B cell (primary cell): Measurements from ENCODE around the gene TEKT5. TPM values are rescaled to one million over a fixed set of nuclear protein-coding genes. Genes with fewer than 3 reads are reported as not detected.
A peak's percentile ranks its signal among the peaks of the same experiment; 100 is the strongest.

ENCODE experiments used
- ATAC-seq: fragments of 200-7000 bp; cut with Tn5 transposase; one replicate; pipeline ENCODE4 v1.10.0; 2021; ENCODE audit warnings: low read depth, mild to moderate bottlenecking, moderate number of reproducible peaks, moderate library complexity
- CTCF ChIA-PET: fragments of 350-600 bp; sonication (Branson Sonifier 250); formaldehyde crosslinking; loops from one replicate; lab custom pipeline; 2021; ENCODE audit warnings: antibody characterized with exemption, inconsistent platforms; lab: Charles Lee
- POLR2A ChIA-PET: fragments of 350-600 bp; sonication (Branson Sonifier 250); formaldehyde crosslinking; loops from one replicate; lab custom pipeline; 2021; ENCODE audit warnings: antibody characterized with exemption; lab: Charles Lee
- DNase-seq: peaks from one replicate; pipeline ENCODE4 v3.0.0; 2013
- H2AFZ ChIP-seq: 2 replicates; pipeline ENCODE4 v1.6.1; 2012; ENCODE audit warnings: mild to moderate bottlenecking, low read depth, low read length; ENCODE audit not compliant: insufficient read depth, poor library complexity, severe bottlenecking
- H3K27ac ChIP-seq, 2 donors: 1 replicate in 1 of 2; 2 replicates in 1 of 2; pipeline ENCODE4 v1.5.1; 2012 to 2013; ENCODE audit warnings: low read length in 2 of 2, mild to moderate bottlenecking in 2 of 2, moderate library complexity in 1 of 2
- H3K27me3 ChIP-seq, 4 experiments: fragments of 200-600 bp in 1 of 4; sonication (generic) in 1 of 4; replicated peaks in 1 of 4; 1 replicate in 2 of 4; 2 replicates in 2 of 4; pipeline versions ENCODE4 v1.6.1 to v1.7.0; 2013 to 2016; ENCODE audit warnings: low read length in 3 of 4, mild to moderate bottlenecking in 2 of 4, mixed read lengths in 1 of 4, moderate library complexity in 1 of 4; ENCODE audit not compliant: insufficient read depth in 4 of 4, control insufficient read depth in 3 of 4; ENCODE audit errors: control extremely low read depth in 1 of 4
- H3K36me3 ChIP-seq, 2 experiments: replicated peaks in 1 of 2; 1 replicate in 1 of 2; 2 replicates in 1 of 2; pipeline versions ENCODE4 v1.6.1 to v1.7.1; 2013; ENCODE audit warnings: low read length in 1 of 2; ENCODE audit not compliant: insufficient read depth in 2 of 2, control insufficient read depth in 1 of 2; ENCODE audit errors: control extremely low read depth in 1 of 2, extremely low read depth in 1 of 2
- H3K4me1 ChIP-seq, 2 donors: fragments of 200-600 bp in 1 of 2; sonication (generic) in 1 of 2; 1 replicate in 1 of 2; 2 replicates in 1 of 2; pipeline versions ENCODE4 v1.5.1 to v1.6.1; 2013 to 2017; ENCODE audit warnings: low read length in 2 of 2; ENCODE audit not compliant: control insufficient read depth in 2 of 2, insufficient read depth in 2 of 2
- H3K4me2 ChIP-seq: replicated peaks from 2 replicates; pipeline ENCODE3; 2012; ENCODE audit warnings: mild to moderate bottlenecking, low read depth, low read length; ENCODE audit not compliant: poor library complexity, severe bottlenecking
- H3K4me3 ChIP-seq, 5 experiments: fragments of 200-600 bp in 1 of 5; sonication (generic) in 1 of 5; 1 replicate in 3 of 5; 2 replicates in 2 of 5; pipeline versions ENCODE4 v1.5.1 to v1.7.0; 2011 to 2016; ENCODE audit warnings: low read length in 4 of 5, mild to moderate bottlenecking in 4 of 5, low read depth in 2 of 5, control low read depth in 1 of 5, moderate library complexity in 1 of 5; ENCODE audit not compliant: insufficient read depth in 1 of 5; ENCODE audit errors: control extremely low read depth in 1 of 5, extremely low read depth in 1 of 5
- H3K79me2 ChIP-seq: fragments of 200-600 bp; sonication (generic); one replicate; pipeline ENCODE4 v1.6.0; 2016; ENCODE audit warnings: low read length; ENCODE audit not compliant: control insufficient read depth, insufficient read depth
- H3K9ac ChIP-seq: fragments of 200-600 bp; sonication (generic); 2 replicates; pipeline ENCODE4 v1.6.1; 2017; ENCODE audit warnings: mild to moderate bottlenecking, low read length, moderate library complexity
- H3K9me3 ChIP-seq, 3 donors: one replicate each; pipeline versions ENCODE4 v1.6.1 to v1.7.1; 2013; ENCODE audit warnings: low read length in 2 of 3; ENCODE audit not compliant: control insufficient read depth in 2 of 3, insufficient read depth in 1 of 3; ENCODE audit errors: control extremely low read depth in 1 of 3
- H4K20me1 ChIP-seq: 2 replicates; pipeline ENCODE4 v1.6.0; 2012; ENCODE audit warnings: mild to moderate bottlenecking, low read length; ENCODE audit not compliant: insufficient read depth, control insufficient read depth, poor library complexity, severe bottlenecking
- H3K27ac Mint-ChIP-seq: one replicate; pipeline ENCODE4 v1.8.0; 2021; ENCODE audit warnings: mixed read lengths
- H3K27me3 Mint-ChIP-seq: one replicate; pipeline ENCODE4 v1.8.0; 2021; ENCODE audit warnings: mixed read lengths
- H3K4me1 Mint-ChIP-seq: one replicate; pipeline ENCODE4 v1.8.0; 2021; ENCODE audit warnings: mixed read lengths
- H3K4me3 Mint-ChIP-seq: one replicate; pipeline ENCODE4 v1.8.0; 2021; ENCODE audit warnings: mixed read lengths
- H3K9me3 Mint-ChIP-seq: one replicate; pipeline ENCODE4 v1.8.0; 2022; ENCODE audit warnings: mixed read lengths; ENCODE audit not compliant: insufficient read depth
- EZH2 ChIP-seq: IDR thresholded peaks from 2 replicates; pipeline ENCODE4 v1.6.1; 2012; ENCODE audit warnings: borderline replicate concordance, low read depth, mild to moderate bottlenecking, moderate library complexity, low read length; ENCODE audit not compliant: insufficient read depth, poor library complexity, severe bottlenecking
- WGBS: methylation state at CpG from one replicate; pipeline ENCODE4 v1.1.5; 2013; ENCODE audit warnings: missing lambda C conversion rate; ENCODE audit not compliant: insufficient coverage; 5-methylcytosine and 5-hydroxymethylcytosine counted together
- intact Hi-C: fragments of 100-400 bp; cut with micrococcal nuclease; formaldehyde crosslinking; loops from one replicate; pipeline ENCODE4 v1.10.0; 2022
- polyA plus RNA-seq: library from polyadenylated mRNA; depleted of rRNA; stranded (reverse); fragments of >200 nt; gene quantifications from 2 replicates; pipeline ENCODE4 v1.2.3, GENCODE V29; 2012
- total RNA-seq, 2 donors: library from RNA; stranded (reverse); fragments of 120-200 nt in 1 of 2; gene quantifications; 1 replicate in 1 of 2; 2 replicates in 1 of 2; pipeline versions ENCODE4 v1.2.3 to v1.2.4, GENCODE V29; 2013 to 2022
- TF ChIP-seq, protein P1 (sequence below): fragments of 200-600 bp; IDR thresholded peaks from one replicate; pipeline ENCODE4 v1.8.0; 2022; ENCODE audit warnings: antibody characterized with exemption, mild to moderate bottlenecking

TEKT5 gene
- total and polyA plus RNA-seq, 2 donors (not counting 1 experiment from before 2014, with no cell fraction given) = 0.42 to 0.57 TPM

DNA sequence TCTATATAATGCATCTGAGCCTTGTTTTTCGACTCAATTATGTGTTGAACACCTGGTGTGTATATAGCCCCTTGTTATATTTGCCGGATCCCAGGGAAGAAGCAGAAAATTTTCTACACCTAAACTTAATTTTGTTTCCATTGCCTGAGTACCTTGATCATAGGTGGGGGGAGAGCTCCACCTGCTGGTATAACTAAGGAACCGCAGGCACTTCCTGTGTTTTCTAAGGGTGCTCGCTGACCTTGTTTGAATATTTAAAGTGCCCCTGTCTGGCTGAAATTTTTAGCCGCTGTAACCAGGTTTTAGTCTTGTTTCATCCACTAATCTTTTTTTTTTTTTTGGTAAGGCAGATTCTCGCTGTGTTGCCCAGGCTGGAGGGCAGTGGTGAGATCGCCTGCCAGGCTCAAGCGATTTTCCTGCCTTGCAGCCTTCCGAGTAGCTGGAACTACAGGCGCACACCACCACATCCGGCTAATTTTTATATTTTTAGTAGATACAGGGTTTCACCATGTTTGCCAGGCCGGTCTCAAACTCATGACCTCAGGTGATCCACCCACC is 42.4 kb upstream of the TEKT5 start:
- no peaks in the 10 kb centered on the region for H4K20me1 ChIP-seq
- peaks cover 23 to 29% of the 10 kb centered on the region in 2 donors for H3K4me1 ChIP-seq
- H3K27ac ChIP-seq = peak overlapping the region; percentile 63 to 70
- peak overlapping the region; percentile 68 for H3K4me2 ChIP-seq
- no peaks in the 10 kb centered on the region for H3K36me3 ChIP-seq
- intact Hi-C loops = loop anchor here (1.0 to 5.0 kb wide), 4 partner anchors 223 to 480 kb away; partner anchors contain the start of gene ATF7IP2
- TF ChIP-seq EZH2 = no peak
- TF ChIP-seq, protein P1, sequence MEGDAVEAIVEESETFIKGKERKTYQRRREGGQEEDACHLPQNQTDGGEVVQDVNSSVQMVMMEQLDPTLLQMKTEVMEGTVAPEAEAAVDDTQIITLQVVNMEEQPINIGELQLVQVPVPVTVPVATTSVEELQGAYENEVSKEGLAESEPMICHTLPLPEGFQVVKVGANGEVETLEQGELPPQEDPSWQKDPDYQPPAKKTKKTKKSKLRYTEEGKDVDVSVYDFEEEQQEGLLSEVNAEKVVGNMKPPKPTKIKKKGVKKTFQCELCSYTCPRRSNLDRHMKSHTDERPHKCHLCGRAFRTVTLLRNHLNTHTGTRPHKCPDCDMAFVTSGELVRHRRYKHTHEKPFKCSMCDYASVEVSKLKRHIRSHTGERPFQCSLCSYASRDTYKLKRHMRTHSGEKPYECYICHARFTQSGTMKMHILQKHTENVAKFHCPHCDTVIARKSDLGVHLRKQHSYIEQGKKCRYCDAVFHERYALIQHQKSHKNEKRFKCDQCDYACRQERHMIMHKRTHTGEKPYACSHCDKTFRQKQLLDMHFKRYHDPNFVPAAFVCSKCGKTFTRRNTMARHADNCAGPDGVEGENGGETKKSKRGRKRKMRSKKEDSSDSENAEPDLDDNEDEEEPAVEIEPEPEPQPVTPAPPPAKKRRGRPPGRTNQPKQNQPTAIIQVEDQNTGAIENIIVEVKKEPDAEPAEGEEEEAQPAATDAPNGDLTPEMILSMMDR = peak; percentile 96
- H3K9me3 Mint-ChIP-seq = peaks cover 2% of the 10 kb centered on the region
- H3K79me2 ChIP-seq = peaks cover 23% of the 10 kb centered on the region
- H3K4me3 Mint-ChIP-seq = peak overlapping the region; percentile 80
- H3K27me3 Mint-ChIP-seq = no peaks in the 10 kb centered on the region
- CTCF ChIA-PET = interaction anchor here (0.6 to 7.2 kb wide), 38 partner anchors 18 to 1603 kb away, joined by 3 to 203 read pairs (median 5); partner anchors contain the start of genes CIITA and DEXI
- ATAC-seq (peak; percentile 84), DNase-seq (peak; percentile 87)
- no peaks in the 10 kb centered on the region for H3K9me3 ChIP-seq
- peak overlapping the region; percentile 60 for H3K9ac ChIP-seq
- peaks cover 44% of the 10 kb centered on the region for H3K4me1 Mint-ChIP-seq
- peak overlapping the region; percentile 74 for H2AFZ ChIP-seq
- H3K27me3 ChIP-seq = no peaks in the 10 kb centered on the region
- H3K27ac Mint-ChIP-seq = peak overlapping the region; percentile 85
- POLR2A ChIA-PET = interaction anchor here (0.7 to 1.2 kb wide), 5 partner anchors 140 to 1645 kb away, joined by 3 to 6 read pairs (median 4); partner anchors contain the start of gene CIITA
- peak overlapping the region in 4 of 5 experiments; percentile 29 to 68 (median 46) for H3K4me3 ChIP-seq
- 0% methylated on average over 2 of the region's 12 CpGs for WGBS

DNA sequence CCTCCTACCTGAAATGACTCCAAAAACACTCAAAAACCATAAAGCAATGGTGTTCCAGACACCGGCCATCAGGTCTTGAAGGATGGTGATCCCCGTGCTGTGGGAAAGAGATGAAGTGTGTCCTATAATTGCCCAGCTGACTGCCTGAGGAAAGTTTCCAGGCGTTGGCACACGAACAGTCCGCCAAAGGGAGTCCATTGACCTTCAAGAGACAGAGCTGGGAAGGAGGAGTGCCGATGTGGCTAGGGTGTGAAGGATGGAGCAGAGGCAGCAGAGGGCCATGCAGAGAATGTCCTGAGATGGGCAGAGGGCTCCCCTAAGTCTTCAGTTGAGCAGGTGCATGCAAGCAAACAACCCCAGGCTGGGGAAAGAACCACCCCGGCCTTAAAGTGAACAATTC is 37.1 kb upstream of the TEKT5 start:
- no peak overlapping the region for H2AFZ ChIP-seq
- ChIA-PET CTCF (interaction anchor here (0.8 to 2.4 kb wide), 5 partner anchors 201 to 227 kb away, joined by 3 to 38 read pairs (median 6); no protein-coding TSS in a partner anchor), POLR2A (interaction anchor here (0.6 kb wide), 1 partner anchor 89 kb away, joined by 3 read pairs; no protein-coding TSS in a partner anchor)
- TF ChIP-seq, protein P1 = no peak
- no peak for TF ChIP-seq EZH2
- H3K27me3 ChIP-seq = no peaks in the 10 kb centered on the region
- no peak overlapping the region for H3K4me3 ChIP-seq
- Mint-ChIP-seq H3K27me3 (no peaks in the 10 kb centered on the region), H3K4me1 (no peaks in the 10 kb centered on the region), H3K9me3 (peaks cover 2% of the 10 kb centered on the region), H3K27ac (no peak overlapping the region), H3K4me3 (no peak overlapping the region)
- ATAC-seq = no peak
- no peaks in the 10 kb centered on the region for H3K79me2 ChIP-seq
- no peak overlapping the region for H3K27ac ChIP-seq
- no peaks in the 10 kb centered on the region for H3K9me3 ChIP-seq
- no peak overlapping the region for H3K4me2 ChIP-seq
- H3K4me1 ChIP-seq = no peaks in the 10 kb centered on the region
- no peak for DNase-seq
- H3K36me3 ChIP-seq = no peaks in the 10 kb centered on the region
- no peaks in the 10 kb centered on the region for H4K20me1 ChIP-seq
- no peak overlapping the region for H3K9ac ChIP-seq
- intact Hi-C loops = no loop called here
- WGBS = 98% methylated on average over 6 of the region's 7 CpGs
